GM23338 (cell line): Measurements from ENCODE around the gene TSC22D1. TPM values are rescaled to one million over a fixed set of nuclear protein-coding genes. Genes with fewer than 3 reads are reported as not detected.

Experiments
- ATAC-seq: fragments of 200-7000 bp; cut with Tn5 transposase; 3 replicates; pipeline ENCODE4 v1.9.1; 2020
- DNase-seq: peaks from one replicate; pipeline ENCODE4 v3.0.0-alpha.2; 2015; ENCODE audit warnings: low spot score
- H2AFZ ChIP-seq: fragments of 200-600 bp; sonication (generic); 2 replicates; pipeline ENCODE4 v1.8.0; 2016; ENCODE audit warnings: antibody characterized with exemption, mild to moderate bottlenecking, moderate library complexity
- H3F3A ChIP-seq: fragments of 200-600 bp; sonication (generic); replicated peaks from 2 replicates; pipeline ENCODE4 v1.8.0; 2017; ENCODE audit warnings: antibody characterized with exemption, mixed run types, low read depth
- H3K27ac ChIP-seq: fragments of 200-600 bp; sonication (generic); 2 replicates; pipeline ENCODE4 v1.6.1; 2016; ENCODE audit warnings: low read depth
- H3K27me3 ChIP-seq: fragments of 200-600 bp; sonication (generic); 2 replicates; pipeline ENCODE4 v1.8.0; 2016; ENCODE audit warnings: mild to moderate bottlenecking, mixed run types, moderate library complexity; ENCODE audit not compliant: insufficient read depth
- H3K36me3 ChIP-seq: fragments of 200-600 bp; sonication (generic); 2 replicates; pipeline ENCODE4 v1.8.0; 2016; ENCODE audit warnings: mild to moderate bottlenecking; ENCODE audit not compliant: insufficient read depth
- H3K4me1 ChIP-seq: fragments of 200-600 bp; sonication (generic); 2 replicates; pipeline ENCODE4 v1.8.0; 2016; ENCODE audit warnings: mild to moderate bottlenecking, moderate library complexity; ENCODE audit not compliant: insufficient read depth
- H3K4me2 ChIP-seq: fragments of 200-600 bp; sonication (generic); 2 replicates; pipeline ENCODE4 v1.7.1; 2017; ENCODE audit warnings: mixed run types
- H3K4me3 ChIP-seq: fragments of 200-600 bp; sonication (generic); 2 replicates; pipeline ENCODE4 v1.6.1; 2016; ENCODE audit warnings: mixed run types
- H3K79me2 ChIP-seq: fragments of 200-600 bp; sonication (generic); replicated peaks from 2 replicates; pipeline ENCODE4 v1.8.0; 2017; ENCODE audit warnings: mild to moderate bottlenecking; ENCODE audit not compliant: insufficient read depth
- H3K9me2 ChIP-seq: fragments of 200-600 bp; sonication (generic); 2 replicates; pipeline ENCODE4 v1.8.0; 2017; ENCODE audit not compliant: insufficient read depth
- H4K20me1 ChIP-seq: fragments of 200-600 bp; sonication (generic); replicated peaks from 2 replicates; pipeline ENCODE4 v1.8.0; 2017; ENCODE audit warnings: mild to moderate bottlenecking; ENCODE audit not compliant: insufficient read depth
- H3K27ac Mint-ChIP-seq: 2 replicates; pipeline ENCODE4 v1.8.0; 2020; ENCODE audit warnings: inconsistent platforms, mild to moderate bottlenecking, moderate library complexity, mixed read lengths
- H3K27me3 Mint-ChIP-seq: 3 replicates; pipeline ENCODE4 v1.8.0; 2022; ENCODE audit warnings: low read depth, mild to moderate bottlenecking, moderate library complexity, mixed read lengths, inconsistent platforms; ENCODE audit not compliant: insufficient read depth, poor library complexity
- H3K36me3 Mint-ChIP-seq: 3 replicates; pipeline ENCODE4 v1.8.0; 2021; ENCODE audit warnings: low read depth, mild to moderate bottlenecking, inconsistent platforms, moderate library complexity, mixed read lengths
- H3K4me1 Mint-ChIP-seq: 3 replicates; pipeline ENCODE4 v1.8.0; 2020; ENCODE audit warnings: mild to moderate bottlenecking, inconsistent platforms, mixed read lengths
- H3K4me3 Mint-ChIP-seq: 3 replicates; pipeline ENCODE4 v1.8.0; 2021; ENCODE audit warnings: moderate library complexity, mild to moderate bottlenecking, inconsistent platforms, mixed read lengths
- H3K9me3 Mint-ChIP-seq: 3 replicates; pipeline ENCODE4 v1.8.0; 2020; ENCODE audit warnings: moderate library complexity, mild to moderate bottlenecking, inconsistent platforms, mixed read lengths
- CREB1 ChIP-seq: fragments of 250-450 bp; sonication (Bioruptor Pico); IDR thresholded peaks from 2 replicates; pipeline ENCODE4 v1.5.0; 2020; ENCODE audit warnings: low read depth, mild to moderate bottlenecking, moderate library complexity
- CTCF ChIP-seq, 2 experiments: fragments of 200-600 bp in 1 of 2; sonication (generic) in 1 of 2; conservative IDR thresholded peaks; 2 replicates each; pipeline versions ENCODE4 v1.5.1 to v1.6.1; 2016 to 2017; ENCODE audit warnings: antibody characterized with exemption in 2 of 2, low read depth in 2 of 2, mild to moderate bottlenecking in 2 of 2, moderate library complexity in 1 of 2
- ETS1 ChIP-seq: IDR thresholded peaks from 2 replicates; pipeline ENCODE4 v1.6.1; 2016; ENCODE audit warnings: antibody characterized with exemption
- EZH2 ChIP-seq: fragments of 200-600 bp; sonication (generic); IDR thresholded peaks from one replicate; pipeline ENCODE4 v1.8.0; 2017; ENCODE audit warnings: antibody characterized with exemption, mild to moderate bottlenecking, low read depth; ENCODE audit not compliant: unreplicated experiment
- EZH2phosphoT487 ChIP-seq: fragments of 200-600 bp; sonication (generic); IDR thresholded peaks from one replicate; pipeline ENCODE4 v1.8.1; 2018; ENCODE audit warnings: antibody characterized with exemption; ENCODE audit not compliant: unreplicated experiment
- JUNB ChIP-seq: IDR thresholded peaks from one replicate; pipeline ENCODE4 v1.6.1; 2016; ENCODE audit warnings: antibody characterized with exemption; ENCODE audit not compliant: unreplicated experiment
- NANOG ChIP-seq: IDR thresholded peaks from 2 replicates; pipeline ENCODE4 v1.6.1; 2016; ENCODE audit warnings: antibody characterized with exemption, borderline replicate concordance
- POLR2AphosphoS5 ChIP-seq: IDR thresholded peaks from 2 replicates; pipeline ENCODE4 v1.6.1; 2016; ENCODE audit warnings: antibody characterized with exemption, low read depth
- REST ChIP-seq: IDR thresholded peaks from one replicate; pipeline ENCODE4 v1.6.1; 2018; ENCODE audit warnings: antibody characterized with exemption; ENCODE audit not compliant: unreplicated experiment
- STAT1 ChIP-seq: IDR thresholded peaks from one replicate; pipeline ENCODE4 v1.6.1; 2016; ENCODE audit warnings: antibody characterized with exemption; ENCODE audit not compliant: unreplicated experiment
- ZNF114 ChIP-seq: fragments of 250-450 bp; sonication (Bioruptor Pico); IDR thresholded peaks from 2 replicates; pipeline ENCODE4 v1.5.0; 2020; ENCODE audit warnings: mild to moderate bottlenecking, moderate library complexity
- ZNF331 ChIP-seq: fragments of 250-450 bp; sonication (Bioruptor Pico); IDR thresholded peaks from 2 replicates; pipeline ENCODE4 v1.5.0; 2020; ENCODE audit warnings: low read depth, mild to moderate bottlenecking, moderate library complexity
- polyA plus RNA-seq: library from polyadenylated mRNA; unstranded; fragments of >200 nt; fragmentation: Nextera tagmentation; extraction: Ambion mirVana; gene quantifications from 2 replicates; pipeline ENCODE4 v1.2.1, GENCODE V29; 2016
- total RNA-seq: library from RNA; depleted of rRNA; stranded (reverse); fragments of >200 nt; shearing (Covaris generic); gene quantifications from 2 replicates; pipeline ENCODE4 v1.2.3, GENCODE V29; 2014

TSC22D1 gene
- total and polyA plus RNA-seq, 2 experiments from 2014 or later = 58.5 to 114 TPM

- no peak for TF ChIP-seq CTCF (conservative IDR thresholded peaks at IDR 0.05; ENCODE audit: low read depth in 2 of 2)
- TF ChIP-seq CREB1 = no peak
- no peak for TF ChIP-seq EZH2phosphoT487
Measured at GRCh38 chr13:44433863-44434765, 142.0 kb downstream of the TSC22D1 start (continued).

- DNase-seq = no peak
- peaks cover 25% of the 10 kb centered on the region for H3K36me3 Mint-ChIP-seq
- ATAC-seq = no peak
- H3K9me2 ChIP-seq = no peaks in the 10 kb centered on the region
- H3K27ac ChIP-seq = no peak overlapping the region
- H3K36me3 ChIP-seq = peaks cover 18% of the 10 kb centered on the region
- peaks cover 14% of the 10 kb centered on the region for H4K20me1 ChIP-seq
- H3K4me1 ChIP-seq = peaks cover 13% of the 10 kb centered on the region
- no peak overlapping the region for H3K4me3 ChIP-seq
- H3K27ac Mint-ChIP-seq = no peak overlapping the region
- H3K4me3 Mint-ChIP-seq = no peak overlapping the region
- no peak overlapping the region for H2AFZ ChIP-seq
- H3K4me2 ChIP-seq = no peak overlapping the region
- 0 out of 2 replicates have a peak, but pooled peaks cover 4% of the 10 kb centered on the region for H3F3A ChIP-seq
- peaks cover 25% of the 10 kb centered on the region for H3K79me2 ChIP-seq
- no peaks in the 10 kb centered on the region for H3K27me3 ChIP-seq
- H3K4me1 Mint-ChIP-seq = peaks cover 15% of the 10 kb centered on the region
- no peaks in the 10 kb centered on the region for H3K9me3 Mint-ChIP-seq
- peaks cover 4% of the 10 kb centered on the region for H3K27me3 Mint-ChIP-seq
- TF ChIP-seq REST = no peak
- no peak for TF ChIP-seq EZH2phosphoT487
- no peak for TF ChIP-seq JUNB
- TF ChIP-seq ETS1 = no peak
- no peak for TF ChIP-seq ZNF331 (CRISPR knock-in tag)
- no peak for TF ChIP-seq STAT1
- no peak for TF ChIP-seq POLR2AphosphoS5
- TF ChIP-seq NANOG = no peak
- TF ChIP-seq EZH2 = no peak
- TF ChIP-seq CTCF (conservative IDR thresholded peaks at IDR 0.05; ENCODE audit: low read depth in 2 of 2) = no peak
- TF ChIP-seq ZNF114 (CRISPR knock-in tag) = no peak
Measured at GRCh38 chr13:44432650-44433049, 143.5 kb downstream of the TSC22D1 start.
